Panc1 (cell line): ENCODE results near the gene SENP1. TPM values are rescaled to one million over a fixed set of nuclear protein-coding genes. Genes with fewer than 3 reads are reported as not detected.

Experiments used
- ATAC-seq: fragments of 200-7000 bp; cut with Tn5 transposase; 2 replicates; pipeline ENCODE4 v1.9.1; 2020; ENCODE audit warnings: mild to moderate bottlenecking, moderate library complexity
- BruUV-seq: library from RNA; stranded (reverse); fragments of 400-500 nt; replicated peaks from 2 replicates; lab custom pipeline; 2021; lab: Mats Ljungman, UMichigan
- CTCF ChIA-PET: fragments of 300-600 bp; sonication (Branson Sonifier 250); formaldehyde crosslinking; loops from one replicate; lab custom pipeline; 2022; ENCODE audit warnings: antibody characterized with exemption; lab: Charles Lee
- POLR2A ChIA-PET: fragments of 300-600 bp; sonication (Branson Sonifier 250); formaldehyde crosslinking; loops from one replicate; lab custom pipeline; 2022; ENCODE audit warnings: antibody characterized with exemption; lab: Charles Lee
- DNase-seq: peaks from one replicate; pipeline ENCODE4 v3.0.0-alpha.2; 2010; ENCODE audit warnings: low read depth, low spot score
- H3K27ac ChIP-seq: 2 replicates; pipeline ENCODE4 v1.5.1; 2011; ENCODE audit warnings: mild to moderate bottlenecking, low read length, inconsistent platforms
- H3K27me3 ChIP-seq: fragments of 200-500 bp; sonication (Bioruptor generic); 2 replicates; pipeline ENCODE4 v1.6.0; 2014; ENCODE audit warnings: low read length, inconsistent platforms; ENCODE audit not compliant: control insufficient read depth, insufficient read depth
- H3K36me3 ChIP-seq: fragments of 200-500 bp; sonication (Bioruptor generic); 2 replicates; pipeline ENCODE4 v1.5.1; 2014; ENCODE audit warnings: inconsistent platforms, mild to moderate bottlenecking, low read length, moderate library complexity; ENCODE audit not compliant: control insufficient read depth, insufficient read depth
- H3K4me1 ChIP-seq: 2 replicates; pipeline ENCODE4 v1.5.1; 2011; ENCODE audit warnings: inconsistent platforms, mild to moderate bottlenecking, low read length, moderate library complexity; ENCODE audit not compliant: control insufficient read depth, insufficient read depth
- H3K4me3 ChIP-seq, 2 experiments: 2 replicates each; pipeline ENCODE4 v1.5.1; 2011 to 2012; ENCODE audit warnings: low read depth in 2 of 2, low read length in 2 of 2, mild to moderate bottlenecking in 2 of 2, inconsistent platforms in 1 of 2, moderate library complexity in 1 of 2
- H3K9me3 ChIP-seq: fragments of 200-500 bp; sonication (Bioruptor generic); 2 replicates; pipeline ENCODE4 v1.5.1; 2014; ENCODE audit warnings: low read depth, mild to moderate bottlenecking, inconsistent platforms, low read length, moderate library complexity; ENCODE audit not compliant: control insufficient read depth, insufficient read depth
- CTCF ChIP-seq: fragments of 450-650 bp; IDR thresholded peaks from 2 replicates; pipeline ENCODE4 v1.5.1; 2017; ENCODE audit warnings: mild to moderate bottlenecking
- POLR2AphosphoS5 ChIP-seq: IDR thresholded peaks from 2 replicates; pipeline ENCODE4 v1.6.1; 2012; ENCODE audit warnings: mild to moderate bottlenecking, low read depth, low read length, moderate library complexity
- REST ChIP-seq, 2 experiments: IDR thresholded peaks; 2 replicates each; pipeline ENCODE4 v1.6.1; 2011 to 2012; ENCODE audit warnings: low read depth in 2 of 2, control low read depth in 1 of 2, low read length in 1 of 2, mild to moderate bottlenecking in 1 of 2, moderate library complexity in 1 of 2; ENCODE audit not compliant: insufficient read depth in 1 of 2
- SIN3A ChIP-seq: IDR thresholded peaks from 2 replicates; pipeline ENCODE4 v1.6.1; 2012; ENCODE audit warnings: low read depth, mild to moderate bottlenecking, low read length, moderate library complexity, borderline replicate concordance; ENCODE audit not compliant: insufficient read depth
- TCF7L2 ChIP-seq: IDR thresholded peaks from 2 replicates; pipeline ENCODE4 v1.6.1; 2011; ENCODE audit warnings: mild to moderate bottlenecking, low read depth, low read length, inconsistent platforms
- in situ Hi-C: cut with HindIII; loops from 2 replicates; pipeline ENCODE4 v1.10.0; 2016; ENCODE audit warnings: low sequenced_read_pairs, low pct_unique_long_range_greater_than_20kb
- intact Hi-C: fragments of 100-400 bp; cut with micrococcal nuclease; formaldehyde crosslinking; loops from one replicate; pipeline ENCODE4 v1.10.0; 2022; ENCODE audit not compliant: unreplicated experiment
- total RNA-seq: library from RNA; stranded (reverse); gene quantifications from one replicate; pipeline ENCODE4 v1.2.1, GENCODE V29; 2021; ENCODE audit not compliant: unreplicated experiment

Gene SENP1
- total RNA-seq, 1 experiment from 2014 or later: 35.2 TPM

- Histone ChIP-seq H3K9me3 (no peaks in the 10 kb centered on the region), H3K27ac (peak overlapping the region; percentile 29; the same call in 1 of the 2 replicates), H3K4me1 (peaks cover 30% of the 10 kb centered on the region), H3K4me3 (no peak overlapping the region), H3K36me3 (no peaks in the 10 kb centered on the region), H3K27me3 (peaks cover 6% of the 10 kb centered on the region; the same call in 1 of the 2 replicates)
- intact Hi-C loops: no loop called here
- POLR2A ChIA-PET: no interaction called here
- TF ChIP-seq CTCF (no peak), TCF7L2 (no peak), REST (IDR thresholded peaks at IDR 0.05; ENCODE audit: insufficient read depth in 1 of 2, low read depth in 2 of 2, low read length in 1 of 2) (no peak), POLR2AphosphoS5 (no peak), SIN3A (no peak)
- DNase-seq (no peak), ATAC-seq (no peak)
- in situ Hi-C loops: no loop called here
- no TSS peak for BruUV-seq
- CTCF ChIA-PET: no interaction called here
These were observed 83.0 kb downstream of the SENP1 start for GRCh38 chr12:48022676-48023385.

GRCh38 chr12:48022180-48022521, 83.7 kb downstream of the SENP1 start:
- Histone ChIP-seq H3K27me3 (peaks cover 6% of the 10 kb centered on the region; the same call in 1 of the 2 replicates), H3K27ac (no peak overlapping the region), H3K4me1 (peaks cover 30% of the 10 kb centered on the region), H3K9me3 (no peaks in the 10 kb centered on the region), H3K36me3 (no peaks in the 10 kb centered on the region), H3K4me3 (no peak overlapping the region)
- peak; percentile 51; the same call in 1 of the 2 replicates for TF ChIP-seq TCF7L2
- no peak for TF ChIP-seq POLR2AphosphoS5
- in situ Hi-C loops (no loop called here), intact Hi-C loops (no loop called here)
- POLR2A ChIA-PET: interaction anchor here (0.5 kb wide), 1 partner anchor 177 kb away, joined by 4 read pairs; no protein-coding TSS in a partner anchor
- ATAC-seq: no peak
- CTCF ChIA-PET: no interaction called here
- DNase-seq: no peak
- no TSS peak for BruUV-seq
